Measurements from ENCODE around the gene OTOS. TPM values are rescaled to one million over a fixed set of nuclear protein-coding genes. Genes with fewer than 3 reads are reported as not detected.

Gene OTOS
- total RNA-seq, 1 experiment from 2014 or later: not detected

- TF ChIP-seq CTCF (IDR thresholded peaks at IDR 0.05; ENCODE audit: unreplicated experiment): no peak
- H3K27me3 Mint-ChIP-seq (ENCODE audit: insufficient read depth, unreplicated experiment): peaks cover 63% of the 10 kb centered on the region
- no peaks in the 10 kb centered on the region for H3K36me3 Mint-ChIP-seq (ENCODE audit: insufficient read depth, unreplicated experiment)
- no peak for DNase-seq (ENCODE audit: unreplicated experiment)
- no peak overlapping the region for H3K27ac Mint-ChIP-seq (ENCODE audit: low read depth, unreplicated experiment)
- no peaks in the 10 kb centered on the region for H3K9me3 Mint-ChIP-seq (ENCODE audit: unreplicated experiment)
- intact Hi-C loops (cut with micrococcal nuclease): no loop called here
- BruUV-seq (replicated peaks): no TSS peak
- H3K4me1 Mint-ChIP-seq (ENCODE audit: insufficient read depth, unreplicated experiment): peaks cover 5% of the 10 kb centered on the region
- ChIA-PET POLR2A (no interaction called here), CTCF (interaction anchor here (0.7 to 1.0 kb wide), 2 partner anchors 14 to 811 kb away, joined by 3 to 4 read pairs; no protein-coding TSS in a partner anchor)
- no peak overlapping the region for H3K4me3 Mint-ChIP-seq (ENCODE audit: unreplicated experiment)
Observed at GRCh38 chr2:240164586-240164985, 24.1 kb upstream of the OTOS start.

- no peak overlapping the region for H3K4me3 Mint-ChIP-seq (ENCODE audit: unreplicated experiment)
- TF ChIP-seq CTCF (IDR thresholded peaks at IDR 0.05; ENCODE audit: unreplicated experiment): no peak
- H3K27me3 Mint-ChIP-seq (ENCODE audit: insufficient read depth, unreplicated experiment): peaks cover 63% of the 10 kb centered on the region
- intact Hi-C loops (cut with micrococcal nuclease): no loop called here
- peaks cover 5% of the 10 kb centered on the region for H3K4me1 Mint-ChIP-seq (ENCODE audit: insufficient read depth, unreplicated experiment)
- no TSS peak for BruUV-seq (replicated peaks)
- H3K36me3 Mint-ChIP-seq (ENCODE audit: insufficient read depth, unreplicated experiment): no peaks in the 10 kb centered on the region
- H3K9me3 Mint-ChIP-seq (ENCODE audit: unreplicated experiment): no peaks in the 10 kb centered on the region
- POLR2A ChIA-PET: no interaction called here
- no peak for DNase-seq (ENCODE audit: unreplicated experiment)
- no peak overlapping the region for H3K27ac Mint-ChIP-seq (ENCODE audit: low read depth, unreplicated experiment)
- CTCF ChIA-PET: no interaction called here
Observed at GRCh38 chr2:240163844-240164574, 23.6 kb upstream of the OTOS start.

GRCh38 chr2:240162939-240163714 lies 22.7 kb upstream of the OTOS start:
- POLR2A ChIA-PET: no interaction called here
- DNase-seq (ENCODE audit: unreplicated experiment): no peak
- Mint-ChIP-seq H3K27me3 (ENCODE audit: insufficient read depth, unreplicated experiment) (peaks cover 63% of the 10 kb centered on the region), H3K36me3 (ENCODE audit: insufficient read depth, unreplicated experiment) (no peaks in the 10 kb centered on the region), H3K4me1 (ENCODE audit: insufficient read depth, unreplicated experiment) (peaks cover 5% of the 10 kb centered on the region), H3K9me3 (ENCODE audit: unreplicated experiment) (no peaks in the 10 kb centered on the region), H3K27ac (ENCODE audit: low read depth, unreplicated experiment) (no peak overlapping the region), H3K4me3 (ENCODE audit: unreplicated experiment) (no peak overlapping the region)
- intact Hi-C loops (cut with micrococcal nuclease): no loop called here
- CTCF ChIA-PET: no interaction called here
- no peak for TF ChIP-seq CTCF (IDR thresholded peaks at IDR 0.05; ENCODE audit: unreplicated experiment)
- no TSS peak for BruUV-seq (replicated peaks)

- peaks cover 5% of the 10 kb centered on the region for H3K4me1 Mint-ChIP-seq (ENCODE audit: insufficient read depth, unreplicated experiment)
- peaks cover 63% of the 10 kb centered on the region for H3K27me3 Mint-ChIP-seq (ENCODE audit: insufficient read depth, unreplicated experiment)
- no peak overlapping the region for H3K4me3 Mint-ChIP-seq (ENCODE audit: unreplicated experiment)
- intact Hi-C loops (cut with micrococcal nuclease): no loop called here
- DNase-seq (ENCODE audit: unreplicated experiment): no peak
- no peaks in the 10 kb centered on the region for H3K36me3 Mint-ChIP-seq (ENCODE audit: insufficient read depth, unreplicated experiment)
- ChIA-PET CTCF (no interaction called here), POLR2A (no interaction called here)
- no TSS peak for BruUV-seq (replicated peaks)
- H3K27ac Mint-ChIP-seq (ENCODE audit: low read depth, unreplicated experiment): no peak overlapping the region
- no peak for TF ChIP-seq CTCF (IDR thresholded peaks at IDR 0.05; ENCODE audit: unreplicated experiment)
- no peaks in the 10 kb centered on the region for H3K9me3 Mint-ChIP-seq (ENCODE audit: unreplicated experiment)
Observed at GRCh38 chr2:240162531-240162930, 22.1 kb upstream of the OTOS start.

All from MCF 10A (cell line).